NCI-H1105 treated with DMSO at 0.1 percent for 48 hours (cell line): ENCODE data around the gene EFEMP1.

Experiments used
- DNase-seq: peaks from one replicate; lab custom pipeline; 2025; lab: John Stamatoyannopoulos, UW

The EFEMP1 gene

DNA sequence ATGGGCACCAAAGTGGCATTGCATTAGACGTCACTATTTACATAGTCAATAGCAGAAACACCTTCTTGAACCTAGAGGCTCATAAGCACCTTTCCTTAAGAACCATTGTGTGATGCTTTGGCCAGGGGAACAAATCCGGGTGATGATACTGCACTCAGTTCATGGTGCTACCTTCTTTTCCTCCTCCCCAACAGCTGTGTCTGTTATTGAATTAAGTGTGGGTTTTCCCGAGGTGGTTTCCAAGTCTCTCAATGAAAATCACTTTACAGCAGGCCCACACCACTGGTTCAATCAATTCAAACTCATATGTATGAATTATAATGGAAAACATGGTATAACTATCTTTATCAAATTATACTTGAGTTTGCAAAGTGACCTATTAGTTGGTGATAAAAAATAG lies 9.3 kb upstream of the EFEMP1 start:
- no peak for DNase-seq

DNA sequence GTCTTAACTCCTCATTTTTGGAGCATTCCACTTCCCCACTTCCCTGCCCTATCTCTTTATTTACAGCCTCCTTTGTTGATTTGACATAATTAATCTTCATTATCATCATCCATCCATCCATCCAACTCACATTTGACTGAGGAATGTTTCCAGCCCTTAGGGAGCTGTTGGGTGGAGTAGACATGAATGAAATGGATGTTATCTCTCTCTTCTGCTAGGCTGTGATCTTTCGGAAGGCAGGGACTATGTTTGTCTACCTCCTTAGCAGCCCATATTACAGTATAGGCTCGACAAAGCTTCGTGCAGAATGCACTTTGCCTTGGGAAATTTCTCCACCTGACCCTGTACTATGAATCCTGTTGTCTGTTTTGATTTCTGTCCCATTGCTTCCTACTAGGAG lies 7.7 kb upstream of the EFEMP1 start:
- no peak for DNase-seq

DNA sequence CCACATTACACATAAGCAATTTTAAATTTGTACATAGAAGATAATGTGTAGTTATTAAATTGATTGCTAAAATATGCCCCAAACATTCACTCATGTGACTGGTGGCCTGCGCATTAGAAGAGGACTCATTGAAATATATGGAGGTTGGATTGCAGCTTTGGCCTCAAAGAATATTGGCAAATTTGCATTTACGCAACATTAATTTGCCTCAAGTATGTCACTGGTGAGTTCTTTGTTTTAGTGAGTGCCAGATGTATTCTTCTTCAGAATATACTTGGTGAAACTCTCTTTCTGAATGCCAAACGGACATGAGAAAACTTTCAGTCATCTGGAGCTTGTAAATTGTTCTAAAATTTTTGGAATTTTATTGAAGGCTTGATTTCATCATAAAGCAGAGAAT lies 5.9 kb upstream of the EFEMP1 start:
- no peak for DNase-seq

DNA sequence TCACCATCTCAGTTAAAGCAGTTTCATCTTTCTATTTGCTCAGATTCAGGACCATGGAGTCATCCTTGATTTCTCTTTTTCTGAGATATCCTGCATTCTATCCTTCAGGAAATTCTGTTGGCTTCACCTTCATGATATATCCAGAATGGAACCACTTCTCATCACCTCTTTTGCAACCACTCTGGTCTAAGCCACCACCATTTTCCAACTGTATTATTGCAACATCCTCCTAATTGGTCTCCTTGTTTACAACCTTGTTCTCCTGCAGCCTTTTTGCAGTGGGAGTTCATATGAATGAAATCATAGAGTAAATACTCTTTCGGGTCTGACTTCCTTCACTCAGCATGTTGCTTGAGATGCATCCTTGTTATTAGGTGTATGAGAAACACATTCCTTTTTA lies 3.4 kb upstream of the EFEMP1 start:
- no peak for DNase-seq

DNA sequence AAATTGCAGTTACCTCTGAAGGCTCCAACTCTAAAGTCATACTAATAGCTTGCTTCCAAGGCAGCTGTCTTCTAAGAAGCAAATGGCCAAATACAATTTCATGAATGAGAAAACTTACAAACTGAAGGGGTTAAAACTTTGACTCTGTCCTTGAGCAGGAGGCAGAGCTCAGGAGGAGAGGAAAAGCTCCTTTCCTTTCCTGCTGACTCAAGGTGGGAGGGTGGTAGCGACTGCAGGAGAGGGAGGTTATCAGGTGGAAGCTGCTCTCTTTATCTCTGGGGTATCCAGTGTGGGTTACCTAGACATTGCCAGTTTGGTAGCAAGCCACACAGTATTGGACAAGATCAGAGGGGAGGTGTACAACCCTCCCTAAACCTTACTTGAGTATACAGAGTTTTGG lies 2.7 kb upstream of the EFEMP1 start:
- DNase-seq: no peak

- no peak for DNase-seq
Measured at GRCh38 chr2:55923982-55924321, 370 bp upstream of the EFEMP1 start.

DNA sequence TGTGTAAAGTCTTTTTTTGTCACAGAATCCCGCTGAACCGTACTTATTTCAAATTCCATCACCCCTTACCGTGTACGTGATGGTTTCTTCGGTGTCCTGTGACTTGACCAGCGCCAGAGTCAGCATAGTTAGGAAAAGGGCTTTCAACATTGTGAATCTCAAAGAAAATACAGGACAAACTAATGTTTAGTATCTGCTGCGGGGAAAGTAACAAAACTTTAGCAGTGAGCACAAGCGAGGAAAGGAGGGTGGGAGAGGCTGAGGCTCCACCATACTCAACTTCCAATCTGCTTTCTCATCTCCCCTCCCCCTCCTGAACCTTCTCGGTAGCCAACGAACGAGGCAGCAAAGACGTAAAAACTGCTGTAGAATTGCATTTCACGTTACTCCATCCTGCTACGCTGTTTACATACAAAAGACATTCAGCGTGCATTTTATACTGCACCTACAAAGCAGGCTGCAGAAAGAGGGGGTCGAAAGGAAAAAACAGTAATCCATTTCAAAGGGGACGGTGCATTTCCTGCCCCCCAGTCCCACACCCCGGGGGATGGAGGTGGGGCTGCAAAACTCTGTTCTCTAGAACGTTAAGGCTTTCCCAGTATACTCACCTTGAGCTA lies 1.2 kb downstream of the EFEMP1 start:
- DNase-seq: no peak

DNA sequence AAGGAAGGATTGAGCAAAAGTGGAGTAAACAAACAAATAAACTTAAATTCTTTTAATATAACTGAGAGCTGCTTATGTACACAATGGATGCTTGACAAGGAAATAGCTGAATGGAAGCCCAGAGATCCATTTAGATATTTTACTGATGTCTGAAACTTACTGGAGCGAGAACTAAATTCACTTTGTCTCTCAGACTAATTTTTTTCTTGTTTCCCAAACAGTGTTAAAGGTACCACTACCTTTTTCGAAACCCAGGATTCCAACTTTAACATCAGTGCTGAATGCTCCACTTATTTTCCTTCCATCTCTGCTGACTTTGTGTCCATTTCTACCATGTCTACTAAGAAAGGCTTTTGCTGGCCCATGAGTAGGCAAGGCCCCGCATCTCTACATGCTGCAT lies 4.0 kb downstream of the EFEMP1 start:
- no peak for DNase-seq

- no peak for DNase-seq
Measured at GRCh38 chr2:55918856-55919255, 4.7 kb downstream of the EFEMP1 start.

DNA sequence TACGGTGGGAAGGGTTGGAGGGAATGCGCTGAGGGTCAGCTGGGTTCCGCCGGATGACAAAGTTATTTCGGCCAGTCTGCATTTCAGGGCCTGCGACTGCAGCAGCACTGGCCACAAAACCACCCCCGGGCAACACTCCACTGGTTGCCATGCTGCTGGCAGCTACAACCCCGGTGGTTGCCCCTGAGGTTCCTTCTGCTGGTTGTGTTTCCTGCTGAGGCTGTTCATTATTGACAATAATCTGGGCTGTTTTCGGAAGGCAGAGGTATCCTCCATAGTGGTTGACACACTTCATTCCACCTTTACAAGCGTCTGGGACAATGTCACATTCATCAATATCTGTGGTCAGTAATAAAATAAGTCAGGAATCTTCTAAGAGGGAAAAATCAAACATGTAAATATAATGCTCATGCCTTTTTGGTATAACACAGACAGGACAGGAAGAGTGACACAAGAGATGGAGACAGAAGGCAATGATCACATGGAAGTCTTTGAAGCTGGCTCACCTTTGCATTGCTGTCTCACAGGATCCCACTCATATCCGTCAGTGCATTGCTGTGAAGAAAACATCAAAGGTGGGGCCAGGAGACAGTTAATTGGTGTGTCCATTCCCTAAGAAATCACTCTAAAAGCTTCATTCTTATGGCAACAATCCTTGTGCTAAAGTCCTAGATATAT lies 5.7 kb downstream of the EFEMP1 start:
- DNase-seq: no peak

DNA sequence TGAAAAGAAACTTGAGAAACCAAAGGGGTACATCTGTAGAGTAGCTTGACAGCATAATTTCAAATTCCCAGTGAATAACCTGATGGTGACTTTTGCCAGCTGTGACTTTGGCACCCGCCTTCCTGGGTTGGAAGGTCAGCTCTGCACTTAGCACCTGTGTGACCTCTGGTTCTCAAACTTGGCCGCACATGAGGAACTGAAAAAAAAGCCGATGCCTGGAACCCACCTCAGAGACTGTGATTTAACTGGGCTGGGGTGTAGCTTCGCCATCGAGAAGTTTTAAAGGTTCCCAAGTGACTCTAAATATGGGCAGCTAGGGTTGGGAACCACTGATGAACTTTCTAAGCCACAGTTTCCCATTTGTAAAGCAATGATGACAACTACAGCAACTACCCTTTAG lies 6.5 kb downstream of the EFEMP1 start:
- no peak for DNase-seq

DNA sequence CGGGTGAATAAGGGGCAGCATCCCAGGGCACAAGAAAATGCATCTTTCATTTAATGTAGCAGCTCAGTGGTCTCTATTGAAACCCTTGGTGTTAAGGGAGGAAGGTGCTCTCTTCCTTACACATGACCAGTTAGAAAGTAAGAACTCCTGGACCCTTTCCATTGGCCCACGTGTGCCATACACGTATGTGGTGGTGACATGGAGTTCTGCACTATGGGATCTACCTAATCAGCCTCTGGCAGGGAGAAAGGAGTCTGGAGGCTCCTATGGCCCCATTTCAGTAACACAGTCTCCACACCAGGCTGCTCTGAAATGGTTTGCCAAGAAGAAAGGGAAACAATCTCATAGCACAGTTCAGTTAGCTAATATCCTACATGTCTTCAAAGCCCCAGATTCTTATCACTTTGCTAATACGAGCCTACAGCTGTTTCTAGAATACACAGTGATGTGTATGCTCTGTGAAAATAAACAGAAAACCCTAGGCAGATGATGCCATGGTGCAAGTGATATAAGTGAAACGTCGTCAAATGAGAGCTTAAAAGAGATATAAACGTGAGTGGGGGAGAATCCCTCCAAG lies 7.0 kb downstream of the EFEMP1 start:
- DNase-seq: no peak

DNA sequence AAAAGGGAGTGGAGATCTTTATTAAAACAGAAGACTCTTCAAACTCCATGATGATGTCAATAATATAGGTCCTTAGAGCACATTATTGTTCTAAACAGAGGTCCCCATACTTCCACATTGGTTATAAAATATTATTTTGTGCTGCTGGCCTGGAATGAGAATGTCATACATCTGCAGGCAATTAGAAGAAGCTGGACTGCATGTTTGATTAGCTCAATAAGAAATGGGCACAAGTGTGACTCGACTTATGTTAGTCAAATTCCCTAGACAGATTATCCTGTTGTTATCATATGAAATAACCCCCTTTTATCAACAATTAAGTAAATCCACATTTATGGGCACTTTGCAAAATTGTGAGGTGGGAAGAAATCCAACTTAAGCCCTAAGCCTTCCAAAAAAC lies 8.8 kb downstream of the EFEMP1 start:
- DNase-seq: no peak

- no peak for DNase-seq
Measured at GRCh38 chr2:55912926-55913325, 10.7 kb downstream of the EFEMP1 start.

- DNase-seq: no peak
Measured at GRCh38 chr2:55910077-55910476, 13.5 kb downstream of the EFEMP1 start.

DNA sequence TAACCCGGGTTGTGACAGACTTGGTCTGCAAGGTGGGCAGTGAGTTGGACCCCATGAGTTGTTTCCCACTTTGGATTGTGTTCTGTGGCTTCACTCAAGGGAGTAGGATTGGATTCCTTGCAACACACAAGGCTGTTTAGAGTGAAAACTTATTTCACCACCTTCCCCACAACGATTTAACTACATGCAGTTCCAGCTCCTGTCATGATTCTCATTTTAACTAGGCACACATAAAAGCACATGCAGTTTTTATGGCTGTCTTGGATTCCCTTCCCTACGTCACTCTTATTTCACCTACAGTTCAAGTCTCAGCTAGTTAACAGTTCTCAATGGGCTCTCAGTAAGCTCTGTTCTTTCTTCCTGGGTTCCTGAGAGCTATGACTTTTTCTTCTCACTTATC lies 15.9 kb downstream of the EFEMP1 start:
- no peak for DNase-seq

- no peak for DNase-seq
Measured at GRCh38 chr2:55906993-55907392, 16.6 kb downstream of the EFEMP1 start.

GRCh38 chr2:55903727-55904126 lies 19.9 kb downstream of the EFEMP1 start:
- no peak for DNase-seq

- DNase-seq: no peak
Measured at GRCh38 chr2:55902971-55903370, 20.6 kb downstream of the EFEMP1 start.

DNA sequence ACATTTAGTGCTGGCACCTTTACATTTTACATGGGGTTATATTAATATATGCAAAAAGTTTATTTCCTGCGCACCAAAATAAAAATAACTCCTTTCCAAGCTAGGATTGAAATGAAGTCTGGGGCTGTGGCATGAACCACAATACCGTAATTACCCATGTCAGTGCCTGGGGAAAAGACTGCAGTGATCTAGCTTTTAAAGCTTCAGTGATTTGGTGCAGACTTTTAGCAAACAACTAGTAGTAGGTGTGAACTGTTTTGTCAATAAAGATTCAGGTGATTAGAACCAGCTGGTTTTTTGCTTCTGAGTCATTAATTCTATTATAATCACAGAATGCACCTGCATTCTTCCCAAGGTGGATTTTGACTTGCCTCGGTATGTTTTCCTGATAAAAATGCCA lies 21.2 kb downstream of the EFEMP1 start:
- no peak for DNase-seq

- no peak for DNase-seq
Measured at GRCh38 chr2:55901941-55902340, 21.6 kb downstream of the EFEMP1 start.

- DNase-seq: no peak
Measured at GRCh38 chr2:55901322-55901721, 22.3 kb downstream of the EFEMP1 start.

GRCh38 chr2:55899881-55900280 lies 23.7 kb downstream of the EFEMP1 start:
- DNase-seq: no peak
